Urothelium cell line (cell line): ENCODE results near the gene STAT3.

Experiments used
- DNase-seq: peaks from one replicate; pipeline ENCODE4 v3.0.0; 2011; ENCODE audit warnings: low spot score, mixed read lengths
- FAIRE-seq: peaks from 2 replicates; lab custom pipeline; 2011; peaks lifted over from hg19 to GRCh38; lab: Jason Lieb, UNC

The STAT3 gene

DNA sequence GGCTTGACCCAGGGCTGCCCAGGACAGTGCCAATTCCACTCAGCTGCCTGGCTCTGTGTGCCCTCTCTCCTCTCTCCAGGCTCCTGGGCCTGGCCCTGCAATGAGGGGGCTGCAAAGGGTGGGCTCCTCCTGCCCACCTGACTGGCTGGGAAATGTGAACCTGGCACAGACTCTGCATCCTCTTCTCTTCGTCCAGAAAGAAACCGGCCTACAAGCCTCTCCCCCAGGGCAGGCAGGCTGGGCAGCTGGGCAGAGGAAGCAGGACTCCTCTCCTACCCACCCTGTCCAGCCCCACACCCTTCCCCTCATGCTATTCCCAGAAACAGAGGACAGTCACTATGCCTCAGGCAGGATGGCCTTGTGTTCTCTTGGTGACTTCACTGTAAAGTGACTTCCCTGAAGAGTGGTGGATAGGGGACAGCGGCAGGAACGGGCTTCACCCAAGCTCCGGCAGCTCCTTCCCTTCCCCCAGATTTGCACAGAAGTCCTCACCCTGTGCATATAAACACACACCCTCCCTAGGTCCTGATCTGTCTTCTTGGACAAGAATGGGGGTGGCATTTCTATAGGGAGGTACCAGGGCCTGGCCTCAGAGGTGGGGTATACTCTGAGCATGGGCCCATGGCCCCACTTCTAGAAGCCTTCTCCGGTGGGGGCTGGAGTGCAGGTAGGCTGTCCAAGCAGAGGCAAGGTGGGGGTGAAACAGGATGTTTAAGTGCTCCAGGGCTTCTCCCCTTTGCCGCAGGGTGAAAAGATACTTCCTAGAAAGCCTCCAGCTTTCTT is 104.8 kb downstream of the STAT3 start:
- FAIRE-seq (no peak), DNase-seq (no peak)

- FAIRE-seq (no peak), DNase-seq (no peak)
These were observed 105.7 kb downstream of the STAT3 start for GRCh38 chr17:42282478-42283080.

- FAIRE-seq (no peak), DNase-seq (no peak)
These were observed 106.6 kb downstream of the STAT3 start for GRCh38 chr17:42281571-42282096.

- FAIRE-seq = no peak
- no peak for DNase-seq
These were observed 108.2 kb downstream of the STAT3 start for GRCh38 chr17:42279776-42280630.

DNA sequence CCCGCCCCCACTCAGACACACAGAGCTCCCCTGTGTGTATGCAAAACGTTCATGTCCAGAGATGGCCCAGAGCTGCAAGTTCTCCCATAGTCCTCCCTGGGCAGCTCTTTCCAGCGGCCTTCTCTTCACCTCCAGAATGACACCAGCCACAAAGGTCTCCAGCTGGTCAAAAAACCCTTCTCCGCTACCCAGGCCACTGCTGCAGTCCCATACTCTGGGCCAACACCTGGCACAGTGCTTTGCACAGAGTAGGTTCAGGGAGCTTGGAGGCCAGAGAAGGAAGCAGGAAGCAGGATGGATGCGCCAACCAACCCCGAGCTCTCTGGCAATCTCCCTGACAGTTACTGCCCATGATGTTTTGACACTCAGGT is 110.9 kb downstream of the STAT3 start:
- DNase-seq (no peak), FAIRE-seq (no peak)

DNA sequence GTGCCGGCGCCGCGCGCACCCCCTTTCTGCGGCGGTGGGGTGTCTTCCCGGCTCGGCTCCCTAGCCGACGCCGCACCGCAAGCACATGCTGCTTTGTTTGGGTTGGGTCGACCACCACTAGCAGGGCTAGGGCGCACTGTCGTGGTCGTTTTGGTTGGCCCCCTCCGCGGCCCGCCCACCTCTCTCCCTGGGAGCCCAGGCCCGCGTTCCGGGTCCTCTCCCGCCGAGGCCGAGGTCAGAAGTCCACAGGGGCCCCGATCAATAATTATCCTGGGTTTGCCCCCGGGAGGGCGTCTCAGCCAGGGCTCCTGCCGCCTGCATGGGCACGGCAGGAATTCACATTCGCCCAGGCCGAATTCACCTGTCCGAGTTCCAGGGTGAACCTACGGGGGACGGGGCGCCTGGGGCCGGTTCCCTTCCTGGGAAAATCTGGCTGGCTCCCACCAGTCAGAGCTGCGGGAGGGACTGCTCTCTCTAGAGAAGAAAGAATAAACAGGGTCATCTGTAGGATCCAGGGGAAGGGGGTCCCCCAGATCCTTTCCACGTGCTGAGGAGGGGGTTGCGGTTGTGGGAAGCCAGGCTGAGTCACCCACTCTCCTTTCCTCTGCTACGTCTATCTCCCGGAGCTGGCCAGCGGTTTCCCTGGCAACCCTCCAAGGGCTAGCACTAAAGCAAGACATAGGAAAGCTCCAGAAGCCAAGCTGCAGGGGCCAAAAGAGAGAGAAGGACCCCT is 111.5 kb downstream of the STAT3 start:
- FAIRE-seq (no peak), DNase-seq (peak; percentile 77)

DNA sequence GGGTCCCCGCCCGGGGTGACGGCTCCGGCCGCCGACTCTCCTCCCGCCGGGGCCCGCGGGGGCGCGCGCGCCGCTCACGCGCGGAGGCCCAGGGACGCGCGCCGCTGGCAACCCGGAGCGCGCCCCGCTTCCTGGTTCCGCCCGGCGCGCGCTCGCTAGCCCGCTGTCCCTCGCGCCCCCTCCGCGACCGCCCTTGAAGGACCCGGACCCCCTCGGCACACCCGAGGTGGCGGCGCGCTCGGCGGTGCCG is 112.0 kb downstream of the STAT3 start, which contains the start of gene STAT5B:
STAT5B (minus strand) TSS at position 33 of the 250 bp plus-strand sequence. CDS start 44,264 bp downstream, outside the sequence.
- DNase-seq = peak; percentile 95
- FAIRE-seq = peak; percentile 13

- FAIRE-seq (no peak), DNase-seq (no peak)
These were observed 112.5 kb downstream of the STAT3 start for GRCh38 chr17:42275527-42276358.

GRCh38 chr17:42274812-42275526 is 113.3 kb downstream of the STAT3 start:
- DNase-seq = no peak
- no peak for FAIRE-seq

- DNase-seq (no peak), FAIRE-seq (no peak)
These were observed 114.0 kb downstream of the STAT3 start for GRCh38 chr17:42274253-42274542.

DNA sequence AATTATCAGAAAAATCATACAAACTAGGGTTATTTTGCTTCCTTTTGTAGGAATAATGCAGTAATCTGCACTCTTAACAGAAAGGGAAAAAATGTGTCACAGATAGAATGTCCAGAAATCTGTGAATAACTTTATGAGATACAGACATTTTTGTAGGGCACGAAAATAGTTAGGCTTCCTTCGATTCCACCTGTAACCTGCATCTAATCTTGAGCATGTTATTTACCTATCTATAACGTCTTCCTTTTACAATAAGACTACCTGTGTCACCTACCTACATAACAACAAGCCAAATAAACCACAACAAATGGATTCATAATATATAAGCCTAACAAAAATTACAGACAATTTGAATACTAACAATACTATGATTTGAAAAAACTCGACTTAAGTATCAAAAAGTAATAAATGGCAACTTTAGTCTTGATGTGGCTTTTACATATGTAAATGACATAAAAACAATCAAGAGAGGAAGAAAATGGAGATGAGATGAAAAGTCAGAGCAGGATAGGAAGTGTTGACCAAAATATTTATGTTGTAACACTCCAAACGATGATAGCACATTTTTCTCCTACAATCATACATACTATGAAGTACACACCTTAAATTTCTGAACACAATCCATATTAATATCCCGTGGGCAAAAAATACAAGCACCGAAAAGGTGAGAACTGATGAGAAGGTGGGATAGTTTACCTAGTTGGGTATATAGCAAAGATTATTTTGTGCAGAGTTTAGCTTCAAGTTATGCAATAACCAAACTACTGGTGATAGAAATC is 114.6 kb downstream of the STAT3 start:
- DNase-seq (no peak), FAIRE-seq (no peak)

DNA sequence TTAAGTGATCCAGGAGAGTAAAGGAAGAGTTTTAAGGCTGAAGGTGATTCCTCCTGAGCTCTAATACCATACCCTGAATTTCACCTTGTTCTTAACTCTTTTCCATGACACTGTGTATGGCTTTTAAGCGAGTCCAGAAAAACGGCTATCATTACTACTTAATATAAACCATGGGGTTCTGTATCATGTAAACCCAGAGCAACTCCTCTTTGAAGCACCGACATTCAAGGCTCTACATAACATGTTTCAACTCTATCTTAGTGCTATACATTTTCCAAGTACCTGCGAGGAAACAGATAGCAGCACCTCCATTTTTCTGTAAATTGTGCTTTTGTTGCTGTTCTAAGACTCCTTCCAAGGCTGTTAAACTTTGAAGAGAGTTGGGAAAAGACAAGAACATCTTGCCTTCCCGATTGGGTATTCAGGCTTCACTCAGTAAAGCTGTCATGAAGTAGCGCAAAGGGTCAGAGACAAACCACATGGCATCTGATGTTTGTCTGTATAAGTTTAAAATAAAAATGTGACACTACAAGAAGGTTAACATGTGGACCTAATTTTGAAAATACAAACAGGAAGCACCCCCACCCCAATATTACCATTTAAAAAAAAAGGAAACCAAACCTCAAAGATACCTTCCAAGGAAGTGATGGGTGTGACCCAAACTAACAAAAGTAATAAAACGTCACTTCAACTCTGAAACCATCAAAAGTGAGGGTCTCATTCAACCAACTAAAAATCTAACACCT is 115.9 kb downstream of the STAT3 start:
- FAIRE-seq (no peak), DNase-seq (no peak)

GRCh38 chr17:42271779-42272035 is 116.5 kb downstream of the STAT3 start:
- no peak for FAIRE-seq

GRCh38 chr17:42271006-42271778 is 117.0 kb downstream of the STAT3 start:
- FAIRE-seq (no peak), DNase-seq (no peak)

More at GRCh38 chr17:42271779-42272035, 116.5 kb downstream of the STAT3 start:
- DNase-seq = no peak

DNA sequence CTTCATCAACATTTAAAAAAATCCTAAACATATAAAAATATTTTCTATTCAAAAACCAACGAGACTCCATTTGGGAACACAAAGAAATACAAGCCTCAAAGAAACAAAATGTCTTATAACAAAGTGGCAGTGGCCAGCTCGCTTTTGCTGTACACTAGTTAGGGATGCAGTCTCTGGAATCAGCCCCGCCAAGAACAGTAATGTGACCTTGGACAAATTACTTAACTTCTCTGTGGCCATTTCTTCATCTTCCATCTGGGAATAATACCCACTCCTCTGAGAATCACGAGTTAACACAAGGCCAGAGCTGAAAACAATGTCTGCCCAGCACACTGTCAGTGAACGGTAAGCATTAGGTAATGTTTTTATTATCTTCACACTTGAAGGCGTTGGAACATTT is 117.6 kb downstream of the STAT3 start:
- FAIRE-seq (no peak), DNase-seq (no peak)

DNA sequence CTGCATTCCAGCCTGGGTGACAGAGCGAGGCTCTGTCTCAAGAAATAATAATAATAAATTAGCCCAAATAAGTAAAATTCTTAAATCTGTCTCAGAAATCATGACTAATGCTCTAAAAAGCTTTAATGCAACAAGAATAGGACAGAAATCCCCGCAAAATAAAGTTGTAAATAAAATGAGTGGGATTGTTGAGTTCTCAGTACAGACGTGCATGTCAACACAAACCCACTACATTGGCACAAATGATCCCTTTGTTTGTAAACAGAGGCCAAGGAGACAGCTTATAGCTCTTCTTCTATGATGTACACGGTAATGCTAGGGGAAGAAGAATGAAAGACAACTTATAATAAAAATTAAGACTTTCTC is 118.1 kb downstream of the STAT3 start:
- DNase-seq (no peak), FAIRE-seq (no peak)

DNA sequence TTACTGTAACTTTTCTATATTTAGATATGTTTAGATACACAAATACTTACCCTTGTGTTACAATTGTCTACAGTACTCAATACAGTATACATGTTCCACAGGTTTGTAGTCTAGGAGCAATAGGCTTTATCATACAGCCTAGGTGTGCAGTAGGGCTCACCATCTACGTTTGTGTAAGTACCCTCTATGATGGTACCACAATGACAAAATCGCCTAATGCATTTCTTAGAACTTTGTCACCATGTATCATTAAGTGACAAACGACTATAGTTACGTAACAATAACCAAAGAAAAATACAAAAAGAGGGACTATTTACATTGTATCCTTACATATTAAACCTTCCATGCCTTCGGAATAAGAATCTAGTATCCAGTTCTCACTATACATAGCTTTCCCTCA is 120.0 kb downstream of the STAT3 start:
- DNase-seq (no peak), FAIRE-seq (no peak)
